NB4 (cell line): Measurements from ENCODE around the gene GPX4.

Experiments
- DNase-seq: peaks from one replicate; pipeline ENCODE4 v3.0.0; 2010; ENCODE audit warnings: low read depth
- H3K4me3 ChIP-seq: one replicate; pipeline ENCODE4 v1.5.1; 2011; ENCODE audit warnings: mild to moderate bottlenecking, low read depth, low read length, moderate library complexity
- MYC ChIP-seq: IDR thresholded peaks from 2 replicates; pipeline ENCODE4 v1.6.1; 2011; ENCODE audit warnings: low read depth, low read length
- POLR2A ChIP-seq: IDR thresholded peaks from 2 replicates; pipeline ENCODE4 v1.6.1; 2011; ENCODE audit warnings: mild to moderate bottlenecking; ENCODE audit not compliant: insufficient read length; ENCODE audit errors: extremely low read depth
- TF ChIP-seq, protein P1 (sequence below): IDR thresholded peaks from one replicate; pipeline ENCODE4 v1.5.1; 2012; ENCODE audit warnings: low read depth, low read length
- TF ChIP-seq, protein P2 (sequence below): IDR thresholded peaks from 2 replicates; pipeline ENCODE4 v1.6.1; 2011; ENCODE audit warnings: low read depth, low read length

Gene GPX4

DNA sequence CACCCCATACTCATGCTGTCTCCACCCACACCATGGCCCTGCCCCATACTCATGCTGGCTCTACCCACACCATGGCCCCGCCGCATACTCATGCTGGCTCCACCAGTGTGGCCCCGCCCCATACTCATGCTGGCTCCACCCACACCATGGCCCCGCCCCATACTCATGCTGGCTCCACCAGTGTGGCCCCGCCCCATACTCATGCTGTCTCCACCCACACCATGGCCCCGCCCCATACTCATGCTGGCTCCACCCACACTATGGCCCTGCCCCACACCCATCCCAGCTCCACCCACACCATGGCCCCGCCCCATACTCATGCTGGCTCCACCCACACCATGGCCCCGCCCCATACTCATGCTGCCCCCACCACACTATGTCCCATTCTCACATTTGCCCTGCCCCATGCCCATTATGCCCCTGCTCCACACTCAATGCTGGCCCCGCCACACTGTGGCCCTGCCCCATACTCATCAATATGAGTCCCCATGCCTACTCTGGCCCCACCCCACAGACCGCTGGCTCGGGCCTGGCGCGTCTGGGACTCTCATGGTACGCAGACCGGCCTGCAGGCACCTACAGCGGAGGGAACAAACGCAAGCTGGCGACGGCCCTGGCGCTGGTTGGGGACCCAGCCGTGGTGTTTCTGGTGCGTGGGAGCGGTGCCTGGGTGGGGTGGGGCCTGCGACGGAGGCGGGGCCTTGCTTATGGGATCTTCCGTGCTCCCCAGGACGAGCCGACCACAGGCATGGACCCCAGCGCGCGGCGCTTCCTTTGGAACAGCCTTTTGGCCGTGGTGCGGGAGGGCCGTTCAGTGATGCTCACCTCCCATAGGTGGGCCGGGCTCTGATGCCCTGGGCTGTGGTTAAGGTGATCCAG lies 40.5 kb upstream of the GPX4 start:
- no peak overlapping the region for H3K4me3 ChIP-seq
- DNase-seq, result peak; percentile 56
- TF ChIP-seq, protein P1, sequence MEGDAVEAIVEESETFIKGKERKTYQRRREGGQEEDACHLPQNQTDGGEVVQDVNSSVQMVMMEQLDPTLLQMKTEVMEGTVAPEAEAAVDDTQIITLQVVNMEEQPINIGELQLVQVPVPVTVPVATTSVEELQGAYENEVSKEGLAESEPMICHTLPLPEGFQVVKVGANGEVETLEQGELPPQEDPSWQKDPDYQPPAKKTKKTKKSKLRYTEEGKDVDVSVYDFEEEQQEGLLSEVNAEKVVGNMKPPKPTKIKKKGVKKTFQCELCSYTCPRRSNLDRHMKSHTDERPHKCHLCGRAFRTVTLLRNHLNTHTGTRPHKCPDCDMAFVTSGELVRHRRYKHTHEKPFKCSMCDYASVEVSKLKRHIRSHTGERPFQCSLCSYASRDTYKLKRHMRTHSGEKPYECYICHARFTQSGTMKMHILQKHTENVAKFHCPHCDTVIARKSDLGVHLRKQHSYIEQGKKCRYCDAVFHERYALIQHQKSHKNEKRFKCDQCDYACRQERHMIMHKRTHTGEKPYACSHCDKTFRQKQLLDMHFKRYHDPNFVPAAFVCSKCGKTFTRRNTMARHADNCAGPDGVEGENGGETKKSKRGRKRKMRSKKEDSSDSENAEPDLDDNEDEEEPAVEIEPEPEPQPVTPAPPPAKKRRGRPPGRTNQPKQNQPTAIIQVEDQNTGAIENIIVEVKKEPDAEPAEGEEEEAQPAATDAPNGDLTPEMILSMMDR, result no peak
- TF ChIP-seq, protein P2, sequence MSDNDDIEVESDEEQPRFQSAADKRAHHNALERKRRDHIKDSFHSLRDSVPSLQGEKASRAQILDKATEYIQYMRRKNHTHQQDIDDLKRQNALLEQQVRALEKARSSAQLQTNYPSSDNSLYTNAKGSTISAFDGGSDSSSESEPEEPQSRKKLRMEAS, result no peak
- TF ChIP-seq POLR2A (no peak), MYC (no peak)

DNA sequence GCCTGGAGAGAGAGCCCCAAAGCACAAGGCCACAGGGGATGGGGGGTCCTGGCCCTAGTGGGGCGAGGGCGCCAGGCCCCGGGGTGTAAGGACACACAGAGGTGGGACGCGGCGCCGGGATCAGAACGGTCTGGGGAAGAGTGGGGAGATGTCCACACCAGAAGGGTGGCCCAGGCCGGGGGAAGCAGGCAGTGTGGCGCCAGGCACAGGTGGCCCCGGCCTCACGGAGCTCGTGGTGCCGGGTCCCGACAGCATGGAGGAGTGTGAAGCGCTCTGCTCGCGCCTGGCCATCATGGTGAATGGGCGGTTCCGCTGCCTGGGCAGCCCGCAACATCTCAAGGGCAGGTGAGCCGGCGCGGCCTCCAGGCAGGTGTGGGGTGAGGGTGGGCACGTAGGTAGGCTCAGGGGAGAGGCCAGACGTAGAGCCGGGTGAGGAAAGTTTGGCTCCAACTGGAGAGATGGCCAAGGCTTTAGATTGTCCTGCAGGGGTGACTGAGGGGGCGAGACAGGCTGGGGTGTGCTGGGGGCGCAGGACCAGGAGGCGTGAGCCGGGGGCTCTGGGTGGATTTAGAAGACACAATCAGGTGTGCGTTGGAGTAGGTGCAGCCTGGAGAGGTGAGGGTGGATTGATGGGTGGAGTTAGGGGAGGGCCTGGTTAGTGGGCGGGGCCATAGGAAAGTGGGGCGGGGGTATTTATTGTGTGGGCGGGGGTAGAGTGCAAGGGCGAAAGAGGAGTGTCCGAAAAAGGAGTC lies 39.7 kb upstream of the GPX4 start:
- no peak for DNase-seq
- TF ChIP-seq, protein P1, result no peak
- TF ChIP-seq POLR2A (no peak), MYC (no peak)
- TF ChIP-seq, protein P2, result no peak
- no peak overlapping the region for H3K4me3 ChIP-seq

DNA sequence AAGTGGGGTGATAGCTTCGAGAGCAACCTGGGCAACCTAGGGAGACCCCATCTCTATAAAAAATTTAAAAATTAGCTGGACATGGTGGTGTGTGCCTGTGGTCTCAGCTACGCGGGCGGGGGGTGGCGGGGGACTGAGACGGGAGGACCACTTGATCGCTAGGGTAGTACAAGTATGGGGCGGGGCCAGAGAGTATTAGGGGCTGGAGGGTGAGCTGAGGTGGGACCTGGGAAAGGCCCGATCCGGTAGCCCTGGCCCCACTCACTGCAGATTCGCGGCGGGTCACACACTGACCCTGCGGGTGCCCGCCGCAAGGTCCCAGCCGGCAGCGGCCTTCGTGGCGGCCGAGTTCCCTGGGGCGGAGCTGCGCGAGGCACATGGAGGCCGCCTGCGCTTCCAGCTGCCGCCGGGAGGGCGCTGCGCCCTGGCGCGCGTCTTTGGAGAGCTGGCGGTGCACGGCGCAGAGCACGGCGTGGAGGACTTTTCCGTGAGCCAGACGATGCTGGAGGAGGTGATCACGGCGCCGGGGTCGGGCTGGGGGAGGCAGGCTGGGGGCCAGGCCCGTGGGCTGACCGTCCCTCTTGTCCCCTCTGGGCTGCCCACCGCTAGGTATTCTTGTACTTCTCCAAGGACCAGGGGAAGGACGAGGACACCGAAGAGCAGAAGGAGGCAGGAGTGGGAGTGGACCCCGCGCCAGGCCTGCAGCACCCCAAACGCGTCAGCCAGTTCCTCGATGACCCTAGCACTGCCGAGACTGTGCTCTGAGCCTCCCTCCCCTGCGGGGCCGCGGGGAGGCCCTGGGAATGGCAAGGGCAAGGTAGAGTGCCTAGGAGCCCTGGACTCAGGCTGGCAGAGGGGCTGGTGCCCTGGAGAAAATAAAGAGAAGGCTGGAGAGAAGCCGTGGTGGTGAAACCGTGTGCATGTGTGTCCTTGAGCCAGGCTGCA lies 38.9 kb upstream of the GPX4 start:
- TF ChIP-seq, protein P2, result no peak
- TF ChIP-seq, protein P1, result peak; percentile 32
- H3K4me3 ChIP-seq, result no peak overlapping the region
- peak; percentile 68 for DNase-seq

DNA sequence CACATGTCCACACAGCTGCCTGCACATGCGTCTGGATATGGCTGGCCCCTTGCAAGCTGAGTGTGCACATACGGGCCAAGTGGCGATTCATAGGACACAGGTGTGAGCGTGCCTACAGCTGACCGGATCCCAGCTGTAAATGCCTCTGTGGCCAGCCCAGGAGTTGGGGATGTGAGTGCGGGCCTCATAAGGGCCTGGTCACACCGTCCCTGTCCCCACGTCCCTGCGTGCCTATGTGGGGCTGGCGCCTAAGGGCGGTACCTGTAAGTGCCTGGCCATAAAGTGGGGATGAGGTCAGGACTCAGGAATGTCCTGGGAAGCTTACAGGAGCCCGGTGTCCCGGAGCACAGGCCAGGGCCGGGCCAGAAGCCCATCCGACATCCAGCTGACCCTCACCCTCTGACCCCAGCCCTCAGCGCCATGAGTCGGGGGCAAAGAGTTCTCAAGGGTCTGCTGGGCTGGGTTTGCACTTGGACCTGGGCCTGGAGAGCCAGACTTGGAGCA lies 38.1 kb upstream of the GPX4 start:
- H3K4me3 ChIP-seq, result no peak overlapping the region
- DNase-seq, result no peak
- TF ChIP-seq, protein P1, result no peak
- TF ChIP-seq, protein P2, result no peak
- no peak for TF ChIP-seq POLR2A
- TF ChIP-seq MYC, result no peak

DNA sequence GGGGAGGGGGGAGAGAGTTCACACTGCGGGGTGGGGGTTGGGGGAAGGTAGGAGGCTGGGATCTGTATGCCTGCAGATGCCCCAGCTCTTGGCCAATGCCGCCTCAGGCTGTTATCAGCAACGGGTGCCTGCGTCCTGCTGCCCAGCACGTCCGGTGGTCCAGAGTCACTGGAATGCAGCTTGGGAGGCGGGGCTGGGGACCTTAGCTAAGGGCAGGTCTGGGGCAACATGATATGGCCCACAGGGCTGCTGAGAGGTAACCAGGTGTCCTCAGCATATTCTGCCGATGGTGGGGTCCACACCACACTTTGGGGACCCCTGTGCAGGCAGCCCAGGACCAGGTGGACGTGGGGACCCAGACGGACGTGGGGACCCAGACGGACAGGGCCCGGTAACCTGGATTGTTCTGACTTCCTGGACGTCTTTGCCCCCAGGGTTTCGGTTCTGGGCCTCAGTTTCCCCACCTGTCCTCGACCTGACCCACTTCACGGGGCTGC lies 37.5 kb upstream of the GPX4 start:
- TF ChIP-seq MYC, result no peak
- H3K4me3 ChIP-seq, result no peak overlapping the region
- no peak for DNase-seq
